SJSA1 (cell line): Measurements from ENCODE around the gene SLC11A1. TPM values are rescaled to one million over a fixed set of nuclear protein-coding genes. Genes with fewer than 3 reads are reported as not detected.

Experiments
- DNase-seq, 2 experiments: peaks; one replicate each; pipeline ENCODE4 v3.0.0-alpha.2; 2015 to 2020; ENCODE audit warnings: low spot score in 2 of 2, low read depth in 1 of 2
- H3K27ac ChIP-seq: fragments of 250-450 bp; sonication (Bioruptor Pico); 2 replicates; pipeline ENCODE4 v1.5.1; 2020; ENCODE audit warnings: mild to moderate bottlenecking, moderate library complexity
- H3K27me3 ChIP-seq: fragments of 250-450 bp; sonication (Bioruptor Pico); replicated peaks from 2 replicates; pipeline ENCODE4 v1.5.1; 2020; ENCODE audit warnings: mild to moderate bottlenecking, moderate library complexity
- H3K36me3 ChIP-seq: fragments of 250-450 bp; sonication (Bioruptor Pico); 2 replicates; pipeline ENCODE4 v1.5.1; 2020; ENCODE audit warnings: mild to moderate bottlenecking
- H3K4me1 ChIP-seq: fragments of 250-450 bp; sonication (Bioruptor Pico); replicated peaks from 2 replicates; pipeline ENCODE4 v1.6.1; 2021; ENCODE audit warnings: mild to moderate bottlenecking
- H3K4me3 ChIP-seq: fragments of 250-450 bp; sonication (Bioruptor Pico); 2 replicates; pipeline ENCODE4 v1.5.1; 2020; ENCODE audit warnings: mild to moderate bottlenecking
- H3K9me3 ChIP-seq: fragments of 250-450 bp; sonication (Bioruptor Pico); replicated peaks from 2 replicates; pipeline ENCODE4 v1.5.1; 2020; ENCODE audit warnings: mild to moderate bottlenecking
- total RNA-seq: library from RNA; depleted of rRNA; stranded (reverse); fragments of >200 nt; shearing (Covaris generic); gene quantifications from 2 replicates; pipeline ENCODE4 v1.2.3, GENCODE V29; 2014; rRNA removed

SLC11A1 gene
- total RNA-seq, 1 experiment from 2014 or later, result 0.05 TPM

- Histone ChIP-seq H3K27ac (no peak overlapping the region), H3K9me3 (no peaks in the 10 kb centered on the region), H3K4me3 (no peak overlapping the region), H3K4me1 (no peaks in the 10 kb centered on the region), H3K27me3 (no peaks in the 10 kb centered on the region), H3K36me3 (no peaks in the 10 kb centered on the region)
- no peak for DNase-seq
Measured at GRCh38 chr2:218435003-218435982, 53.2 kb downstream of the SLC11A1 start.

- Histone ChIP-seq H3K4me3 (no peak overlapping the region), H3K36me3 (no peaks in the 10 kb centered on the region), H3K9me3 (no peaks in the 10 kb centered on the region), H3K27ac (no peak overlapping the region), H3K27me3 (no peaks in the 10 kb centered on the region), H3K4me1 (no peaks in the 10 kb centered on the region)
- DNase-seq, result no peak
Measured at GRCh38 chr2:218436992-218437391, 54.9 kb downstream of the SLC11A1 start.

- H3K4me3 ChIP-seq, result no peak overlapping the region
- H3K9me3 ChIP-seq, result no peaks in the 10 kb centered on the region
- no peak for DNase-seq
- H3K27me3 ChIP-seq, result no peaks in the 10 kb centered on the region
- no peaks in the 10 kb centered on the region for H3K4me1 ChIP-seq
- no peaks in the 10 kb centered on the region for H3K36me3 ChIP-seq
- no peak overlapping the region for H3K27ac ChIP-seq
Measured at GRCh38 chr2:218437969-218438368, 55.9 kb downstream of the SLC11A1 start.

- no peaks in the 10 kb centered on the region for H3K9me3 ChIP-seq
- H3K36me3 ChIP-seq, result no peaks in the 10 kb centered on the region
- no peak for DNase-seq
- H3K27ac ChIP-seq, result no peak overlapping the region
- no peak overlapping the region for H3K4me3 ChIP-seq
- no peaks in the 10 kb centered on the region for H3K4me1 ChIP-seq
- H3K27me3 ChIP-seq, result no peaks in the 10 kb centered on the region
Measured at GRCh38 chr2:218438596-218438995, 56.5 kb downstream of the SLC11A1 start.

GRCh38 chr2:218444692-218445357, 62.8 kb downstream of the SLC11A1 start:
- H3K36me3 ChIP-seq, result peaks cover 14% of the 10 kb centered on the region
- no peaks in the 10 kb centered on the region for H3K27me3 ChIP-seq
- H3K9me3 ChIP-seq, result no peaks in the 10 kb centered on the region
- DNase-seq, result no peak
- H3K27ac ChIP-seq, result no peak overlapping the region
- H3K4me1 ChIP-seq, result peaks cover 5% of the 10 kb centered on the region
- H3K4me3 ChIP-seq, result no peak overlapping the region

GRCh38 chr2:218445602-218446001, 63.5 kb downstream of the SLC11A1 start:
- no peak for DNase-seq
- Histone ChIP-seq H3K27ac (no peak overlapping the region), H3K4me3 (no peak overlapping the region), H3K27me3 (no peaks in the 10 kb centered on the region), H3K4me1 (peaks cover 5% of the 10 kb centered on the region), H3K36me3 (peaks cover 14% of the 10 kb centered on the region), H3K9me3 (no peaks in the 10 kb centered on the region)

Other genes with a start within 250 kb of the SLC11A1 start
- gene CXCR1, start 215.3 kb upstream of the SLC11A1 start, total RNA-seq, result not detected in 2 replicates
- 490 and 702 TPM in 2 replicates for gene ARPC2, start 165.1 kb upstream of the SLC11A1 start, total RNA-seq
- 0.89 TPM in 1 of 2 replicates, not detected in the other for gene GPBAR1, start 121.3 kb upstream of the SLC11A1 start, total RNA-seq
- 184 and 231 TPM in 2 replicates for gene AAMP, start 112.1 kb upstream of the SLC11A1 start, total RNA-seq
- 57.7 and 63.2 TPM in 2 replicates for gene PNKD, start 111.8 kb upstream of the SLC11A1 start, total RNA-seq
- gene TMBIM1, start 89.8 kb upstream of the SLC11A1 start, total RNA-seq, result 76.0 and 86.5 TPM in 2 replicates
- gene CATIP, start 25.4 kb upstream of the SLC11A1 start, total RNA-seq, result not detected in 2 replicates
- gene CTDSP1, start 17.6 kb downstream of the SLC11A1 start, total RNA-seq, result 45.7 and 46.0 TPM in 2 replicates
- not detected in 2 replicates for gene VIL1, start 36.9 kb downstream of the SLC11A1 start, total RNA-seq
- gene USP37, start 186.1 kb downstream of the SLC11A1 start, total RNA-seq, result 16.2 and 19.2 TPM in 2 replicates
- gene CNOT9, start 186.6 kb downstream of the SLC11A1 start, total RNA-seq, result 84.6 and 98.9 TPM in 2 replicates
- gene PLCD4, start 225.6 kb downstream of the SLC11A1 start, total RNA-seq, result not detected in 2 replicates